ENCODE data around the gene ACSL1. TPM values are rescaled to one million over a fixed set of nuclear protein-coding genes. Genes with fewer than 3 reads are reported as not detected.
A peak's percentile ranks its signal among the peaks of the same experiment; 100 is the strongest.

Gene ACSL1
- total RNA-seq, 1 donor from 2014 or later: 321 TPM

DNA sequence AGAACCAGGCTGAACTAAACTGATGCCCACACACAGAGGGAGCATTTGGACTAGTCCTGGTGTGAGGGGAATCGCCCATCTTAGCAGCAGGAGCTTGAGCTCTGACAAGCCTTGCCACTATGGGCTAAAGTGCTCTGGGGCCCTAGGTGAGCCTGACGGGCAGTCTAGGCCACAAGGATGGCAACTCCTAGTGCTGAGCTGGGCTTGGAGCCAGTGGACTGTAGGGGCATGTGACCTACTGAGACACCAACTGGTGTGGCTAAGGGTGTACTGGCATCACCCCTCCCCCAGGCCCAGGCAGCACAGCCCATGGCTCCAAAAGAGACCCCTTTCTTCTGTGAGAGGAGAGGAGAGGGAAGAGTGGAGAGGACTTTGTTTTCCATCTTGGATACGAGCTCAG, 106.4 kb downstream of the ACSL1 start:
- H3K36me3 ChIP-seq: no peaks in the 10 kb centered on the region
- TF ChIP-seq, protein P1, sequence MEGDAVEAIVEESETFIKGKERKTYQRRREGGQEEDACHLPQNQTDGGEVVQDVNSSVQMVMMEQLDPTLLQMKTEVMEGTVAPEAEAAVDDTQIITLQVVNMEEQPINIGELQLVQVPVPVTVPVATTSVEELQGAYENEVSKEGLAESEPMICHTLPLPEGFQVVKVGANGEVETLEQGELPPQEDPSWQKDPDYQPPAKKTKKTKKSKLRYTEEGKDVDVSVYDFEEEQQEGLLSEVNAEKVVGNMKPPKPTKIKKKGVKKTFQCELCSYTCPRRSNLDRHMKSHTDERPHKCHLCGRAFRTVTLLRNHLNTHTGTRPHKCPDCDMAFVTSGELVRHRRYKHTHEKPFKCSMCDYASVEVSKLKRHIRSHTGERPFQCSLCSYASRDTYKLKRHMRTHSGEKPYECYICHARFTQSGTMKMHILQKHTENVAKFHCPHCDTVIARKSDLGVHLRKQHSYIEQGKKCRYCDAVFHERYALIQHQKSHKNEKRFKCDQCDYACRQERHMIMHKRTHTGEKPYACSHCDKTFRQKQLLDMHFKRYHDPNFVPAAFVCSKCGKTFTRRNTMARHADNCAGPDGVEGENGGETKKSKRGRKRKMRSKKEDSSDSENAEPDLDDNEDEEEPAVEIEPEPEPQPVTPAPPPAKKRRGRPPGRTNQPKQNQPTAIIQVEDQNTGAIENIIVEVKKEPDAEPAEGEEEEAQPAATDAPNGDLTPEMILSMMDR (IDR thresholded peaks at IDR 0.05): no peak
- no peak overlapping the region for H3K4me3 ChIP-seq
- intact Hi-C loops (cut with DNase I): no loop called here
- no peak for DNase-seq
- ATAC-seq: no peak
- H3K27me3 ChIP-seq (ENCODE audit: low read depth): no peaks in the 10 kb centered on the region
- H3K27ac ChIP-seq: no peak overlapping the region
- H3K9me3 ChIP-seq: no peaks in the 10 kb centered on the region
- H3K4me1 ChIP-seq: no peaks in the 10 kb centered on the region

DNA sequence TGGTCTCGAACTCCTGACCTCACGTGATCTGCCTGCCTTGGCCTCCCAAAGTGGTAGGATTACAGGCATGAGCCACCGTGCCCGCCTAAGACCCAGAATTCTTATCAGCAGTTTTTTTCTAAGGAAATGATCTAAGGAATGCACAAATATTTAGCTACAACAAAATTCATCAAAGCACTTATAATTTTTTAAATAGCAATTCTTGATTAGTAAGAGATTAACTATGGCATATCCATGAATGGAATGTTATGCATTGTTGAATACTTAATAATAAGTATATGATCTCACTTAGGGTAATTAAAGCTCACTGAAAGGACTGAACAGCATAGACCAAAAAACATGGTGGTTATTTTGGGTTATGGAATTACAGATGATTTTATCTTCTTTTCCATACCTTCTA, 110.2 kb downstream of the ACSL1 start:
- intact Hi-C loops (cut with DNase I): no loop called here
- TF ChIP-seq, protein P1 (IDR thresholded peaks at IDR 0.05): no peak
- DNase-seq: no peak

DNA sequence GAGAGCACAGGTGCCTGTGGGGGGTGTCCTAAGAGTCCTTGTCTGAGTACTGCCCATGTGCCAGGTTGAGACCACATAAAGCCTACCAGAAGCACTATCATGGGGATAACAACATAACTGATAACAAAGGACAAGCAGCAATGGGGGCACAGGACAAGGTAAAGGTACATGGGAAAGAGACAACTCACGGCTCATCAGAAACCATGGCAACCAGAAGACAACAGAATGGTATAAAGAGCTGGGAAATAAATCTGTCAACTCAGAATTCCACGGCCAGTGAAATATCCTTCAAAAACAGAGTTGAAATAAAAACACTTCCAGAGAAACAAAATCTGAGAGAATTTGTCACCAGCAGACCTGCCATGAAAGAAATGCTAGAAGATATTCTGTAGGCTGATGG, 111.9 kb downstream of the ACSL1 start:
- no peaks in the 10 kb centered on the region for H3K36me3 ChIP-seq
- DNase-seq: no peak
- H3K9me3 ChIP-seq: no peaks in the 10 kb centered on the region
- TF ChIP-seq, protein P1 (IDR thresholded peaks at IDR 0.05): no peak
- no peaks in the 10 kb centered on the region for H3K4me1 ChIP-seq
- ATAC-seq: no peak
- H3K4me3 ChIP-seq: no peak overlapping the region
- intact Hi-C loops (cut with DNase I): no loop called here
- no peak overlapping the region for H3K27ac ChIP-seq
- H3K27me3 ChIP-seq (ENCODE audit: low read depth): no peaks in the 10 kb centered on the region

More for the DNA sequence above, 110.2 kb downstream of the ACSL1 start:
- ATAC-seq: peak in 1 of 2 donors; percentile 37
- H3K4me1 ChIP-seq: no peaks in the 10 kb centered on the region
- H3K9me3 ChIP-seq: no peaks in the 10 kb centered on the region
- no peaks in the 10 kb centered on the region for H3K27me3 ChIP-seq (ENCODE audit: low read depth)
- no peak overlapping the region for H3K4me3 ChIP-seq
- H3K27ac ChIP-seq: no peak overlapping the region
- H3K36me3 ChIP-seq: no peaks in the 10 kb centered on the region

DNA sequence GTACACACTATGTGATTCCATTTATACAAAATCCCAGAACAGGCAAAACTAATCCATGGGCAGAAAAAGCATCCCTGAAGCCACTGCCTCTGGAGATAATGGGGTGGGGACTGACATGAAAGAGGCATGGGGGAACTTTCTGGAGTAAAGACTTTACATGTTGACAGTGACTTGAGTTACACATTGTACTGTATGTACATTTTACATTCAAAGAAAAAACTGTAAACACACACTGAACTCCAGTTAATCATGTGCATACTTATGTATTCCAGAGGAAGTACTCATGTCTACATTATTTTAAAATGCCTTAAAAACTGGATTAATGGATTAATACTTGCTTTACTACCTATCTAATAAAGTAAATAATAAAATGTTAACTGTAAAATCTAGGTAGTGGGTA, 113.4 kb downstream of the ACSL1 start:
- Histone ChIP-seq H3K36me3 (no peaks in the 10 kb centered on the region), H3K4me1 (no peaks in the 10 kb centered on the region), H3K27ac (no peak overlapping the region), H3K27me3 (ENCODE audit: low read depth) (no peaks in the 10 kb centered on the region), H3K4me3 (no peak overlapping the region), H3K9me3 (no peaks in the 10 kb centered on the region)
- no peak for ATAC-seq
- TF ChIP-seq, protein P1 (IDR thresholded peaks at IDR 0.05): no peak
- intact Hi-C loops (cut with DNase I): no loop called here
- no peak for DNase-seq

DNA sequence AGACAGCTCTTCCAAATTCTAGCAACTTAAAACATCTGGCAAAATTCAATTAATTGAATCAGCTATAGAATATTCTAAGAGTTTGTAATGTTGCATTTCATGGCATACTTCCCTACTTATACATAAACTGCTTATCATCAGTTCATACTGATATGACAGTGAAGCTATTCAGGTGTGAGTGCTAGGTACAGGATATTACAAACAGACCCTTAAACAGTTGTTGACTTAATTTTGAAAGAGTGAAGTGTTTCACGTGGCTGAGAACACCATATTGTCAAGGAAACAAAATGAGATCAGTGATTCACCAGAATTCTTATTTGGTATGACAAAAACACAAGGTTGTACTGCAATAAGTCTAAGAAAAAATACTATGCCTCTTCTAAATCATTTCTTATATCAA, 119.3 kb downstream of the ACSL1 start:
- intact Hi-C loops (cut with DNase I): no loop called here
- Histone ChIP-seq H3K36me3 (no peaks in the 10 kb centered on the region), H3K4me1 (no peaks in the 10 kb centered on the region), H3K27ac (no peak overlapping the region), H3K9me3 (no peaks in the 10 kb centered on the region), H3K4me3 (no peak overlapping the region), H3K27me3 (ENCODE audit: low read depth) (no peaks in the 10 kb centered on the region)
- ATAC-seq (no peak), DNase-seq (no peak)
- TF ChIP-seq, protein P1 (IDR thresholded peaks at IDR 0.05): no peak

DNA sequence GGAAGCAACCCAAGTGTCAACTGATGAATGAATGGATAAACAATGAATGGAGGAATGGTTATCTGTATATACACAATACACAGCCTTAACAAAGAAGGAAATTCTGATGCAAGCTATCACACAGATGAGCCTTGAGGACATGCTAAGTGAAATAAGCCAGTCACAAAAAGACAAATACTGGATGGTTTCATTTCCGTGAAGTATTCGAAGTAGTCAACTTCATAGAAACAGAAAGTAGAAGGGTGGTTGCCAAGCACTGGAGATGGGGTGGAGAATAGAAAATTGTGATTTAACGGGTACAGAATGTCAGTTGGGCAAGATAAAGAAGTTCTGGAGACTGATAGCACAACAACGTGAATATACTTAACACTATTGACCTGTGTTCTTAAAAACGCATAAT, 120.1 kb downstream of the ACSL1 start:
- H3K27me3 ChIP-seq (ENCODE audit: low read depth): no peaks in the 10 kb centered on the region
- no peak overlapping the region for H3K27ac ChIP-seq
- no peaks in the 10 kb centered on the region for H3K9me3 ChIP-seq
- intact Hi-C loops (cut with DNase I): no loop called here
- no peaks in the 10 kb centered on the region for H3K36me3 ChIP-seq
- no peak overlapping the region for H3K4me3 ChIP-seq
- no peak for DNase-seq
- H3K4me1 ChIP-seq: no peaks in the 10 kb centered on the region
- peak in 1 of 2 donors; percentile 68 for ATAC-seq
- TF ChIP-seq, protein P1 (IDR thresholded peaks at IDR 0.05): no peak
